GM21825 (cell line): ENCODE measurements around the gene CDCA3.

ENCODE experiments used
- ATAC-seq: cut with Tn5 transposase; IDR thresholded peaks from one replicate; pipeline ENCODE4 v1.9.1; 2021; ENCODE audit warnings: mild to moderate bottlenecking, moderate library complexity; ENCODE audit not compliant: unreplicated experiment

Gene CDCA3

GRCh38 chr12:6853626-6854025 is 2.5 kb upstream of the CDCA3 start:
- ATAC-seq = no peak

- ATAC-seq = no peak
These were observed 1.7 kb upstream of the CDCA3 start for GRCh38 chr12:6852651-6853354.

GRCh38 chr12:6851921-6852650 is 1.0 kb upstream of the CDCA3 start, which contains the start of gene USP5:
Gene USP5, plus strand, starts transcription at chr12:6852150. Its CDS starts 30 bp downstream, at chr12:6852180.
- ATAC-seq = peak; percentile 79

- ATAC-seq = no peak
These were observed 312 bp downstream of the CDCA3 start for GRCh38 chr12:6850796-6851152.

- ATAC-seq = no peak
These were observed 1.0 kb downstream of the CDCA3 start for GRCh38 chr12:6849976-6850560.

- no peak for ATAC-seq
These were observed 1.7 kb downstream of the CDCA3 start for GRCh38 chr12:6849427-6849826.

- no peak for ATAC-seq
These were observed 3.4 kb downstream of the CDCA3 start for GRCh38 chr12:6847676-6848075.

GRCh38 chr12:6846316-6846869 is 4.7 kb downstream of the CDCA3 start:
- ATAC-seq = no peak

- ATAC-seq = no peak
These were observed 5.7 kb downstream of the CDCA3 start for GRCh38 chr12:6845395-6845794.

- ATAC-seq = no peak
These were observed 7.8 kb downstream of the CDCA3 start for GRCh38 chr12:6843118-6843902.

GRCh38 chr12:6842075-6842474 is 9.0 kb downstream of the CDCA3 start:
- no peak for ATAC-seq

- ATAC-seq = no peak
These were observed 10.1 kb downstream of the CDCA3 start, which contains the start of gene GNB3 for GRCh38 chr12:6840761-6841515. Gene GNB3, plus strand, starts transcription at chr12:6840925. Its CDS starts 363 bp downstream, at chr12:6841288.

- no peak for ATAC-seq
These were observed 10.8 kb downstream of the CDCA3 start for GRCh38 chr12:6840330-6840729.

GRCh38 chr12:6839482-6840201 is 11.4 kb downstream of the CDCA3 start:
- ATAC-seq = peak; percentile 62

- ATAC-seq = no peak
These were observed 12.2 kb downstream of the CDCA3 start for GRCh38 chr12:6838854-6839253.

- ATAC-seq = no peak
These were observed 13.6 kb downstream of the CDCA3 start for GRCh38 chr12:6837370-6838060.

GRCh38 chr12:6836851-6837250 is 14.2 kb downstream of the CDCA3 start:
- no peak for ATAC-seq

GRCh38 chr12:6834873-6835272 is 16.2 kb downstream of the CDCA3 start:
- ATAC-seq = no peak

GRCh38 chr12:6834254-6834653 is 16.8 kb downstream of the CDCA3 start:
- no peak for ATAC-seq
